A549 (cell line): Measurements from ENCODE around the gene POLD1.

Source experiments
- RNF2 ChIP-seq: fragments of 200-600 bp; sonication (generic); IDR thresholded peaks from 2 replicates; pipeline ENCODE4 v1.6.1; 2016; ENCODE audit warnings: low read depth, mild to moderate bottlenecking, antibody characterized with exemption, moderate library complexity, borderline replicate concordance
- TF ChIP-seq, protein P1 (sequence below): fragments of 150-350 bp; IDR thresholded peaks from 2 replicates; pipeline ENCODE4 v1.6.1; 2014; ENCODE audit warnings: low read depth, mild to moderate bottlenecking, low read length

GRCh38 chr19:50419022-50419579 is 35.0 kb downstream of the POLD1 start:
- TF ChIP-seq RNF2: no peak
- TF ChIP-seq, protein P1, sequence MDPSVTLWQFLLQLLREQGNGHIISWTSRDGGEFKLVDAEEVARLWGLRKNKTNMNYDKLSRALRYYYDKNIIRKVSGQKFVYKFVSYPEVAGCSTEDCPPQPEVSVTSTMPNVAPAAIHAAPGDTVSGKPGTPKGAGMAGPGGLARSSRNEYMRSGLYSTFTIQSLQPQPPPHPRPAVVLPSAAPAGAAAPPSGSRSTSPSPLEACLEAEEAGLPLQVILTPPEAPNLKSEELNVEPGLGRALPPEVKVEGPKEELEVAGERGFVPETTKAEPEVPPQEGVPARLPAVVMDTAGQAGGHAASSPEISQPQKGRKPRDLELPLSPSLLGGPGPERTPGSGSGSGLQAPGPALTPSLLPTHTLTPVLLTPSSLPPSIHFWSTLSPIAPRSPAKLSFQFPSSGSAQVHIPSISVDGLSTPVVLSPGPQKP: no peak
